GM23338 (cell line): ENCODE data around the gene TMEM161B.

ENCODE experiments used
- EZH2phosphoT487 ChIP-seq: fragments of 200-600 bp; sonication (generic); IDR thresholded peaks from one replicate; pipeline ENCODE4 v1.8.1; 2018; ENCODE audit warnings: antibody characterized with exemption; ENCODE audit not compliant: unreplicated experiment
- TF ChIP-seq, protein P1 (sequence below), 2 experiments: fragments of 200-600 bp in 1 of 2; sonication (generic) in 1 of 2; conservative IDR thresholded peaks; 2 replicates each; pipeline versions ENCODE4 v1.5.1 to v1.6.1; 2016 to 2017; ENCODE audit warnings: antibody characterized with exemption in 2 of 2, low read depth in 2 of 2, mild to moderate bottlenecking in 2 of 2, moderate library complexity in 1 of 2

DNA sequence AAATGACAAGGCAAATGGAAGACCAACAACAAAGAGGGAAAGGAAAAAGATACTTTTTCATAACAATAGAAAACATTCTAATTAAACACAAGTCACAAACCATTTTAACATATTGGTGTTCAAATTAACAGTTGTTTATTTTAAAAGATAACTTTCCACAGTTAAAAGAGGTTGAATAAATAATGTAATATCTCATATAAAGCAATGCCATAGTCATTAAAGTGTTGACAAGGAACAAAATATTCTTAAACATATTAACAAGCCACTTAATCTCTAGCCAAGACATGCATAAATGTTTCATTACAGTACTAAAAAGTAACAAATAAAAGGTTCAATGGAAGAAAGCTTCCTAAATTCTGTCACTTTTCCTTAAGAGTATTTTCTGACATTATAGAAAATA is 12.6 kb downstream of the TMEM161B start:
- TF ChIP-seq, protein P1, sequence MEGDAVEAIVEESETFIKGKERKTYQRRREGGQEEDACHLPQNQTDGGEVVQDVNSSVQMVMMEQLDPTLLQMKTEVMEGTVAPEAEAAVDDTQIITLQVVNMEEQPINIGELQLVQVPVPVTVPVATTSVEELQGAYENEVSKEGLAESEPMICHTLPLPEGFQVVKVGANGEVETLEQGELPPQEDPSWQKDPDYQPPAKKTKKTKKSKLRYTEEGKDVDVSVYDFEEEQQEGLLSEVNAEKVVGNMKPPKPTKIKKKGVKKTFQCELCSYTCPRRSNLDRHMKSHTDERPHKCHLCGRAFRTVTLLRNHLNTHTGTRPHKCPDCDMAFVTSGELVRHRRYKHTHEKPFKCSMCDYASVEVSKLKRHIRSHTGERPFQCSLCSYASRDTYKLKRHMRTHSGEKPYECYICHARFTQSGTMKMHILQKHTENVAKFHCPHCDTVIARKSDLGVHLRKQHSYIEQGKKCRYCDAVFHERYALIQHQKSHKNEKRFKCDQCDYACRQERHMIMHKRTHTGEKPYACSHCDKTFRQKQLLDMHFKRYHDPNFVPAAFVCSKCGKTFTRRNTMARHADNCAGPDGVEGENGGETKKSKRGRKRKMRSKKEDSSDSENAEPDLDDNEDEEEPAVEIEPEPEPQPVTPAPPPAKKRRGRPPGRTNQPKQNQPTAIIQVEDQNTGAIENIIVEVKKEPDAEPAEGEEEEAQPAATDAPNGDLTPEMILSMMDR (conservative IDR thresholded peaks at IDR 0.05; ENCODE audit: low read depth in 2 of 2) = no peak
- TF ChIP-seq EZH2phosphoT487 = no peak
